ENCODE measurements around the gene CCKAR.

CCKAR gene

GRCh38 chr4:26490960-26491284 is 638 bp upstream of the CCKAR start:
- DNase-seq (ENCODE audit: low spot score), result no peak

DNA sequence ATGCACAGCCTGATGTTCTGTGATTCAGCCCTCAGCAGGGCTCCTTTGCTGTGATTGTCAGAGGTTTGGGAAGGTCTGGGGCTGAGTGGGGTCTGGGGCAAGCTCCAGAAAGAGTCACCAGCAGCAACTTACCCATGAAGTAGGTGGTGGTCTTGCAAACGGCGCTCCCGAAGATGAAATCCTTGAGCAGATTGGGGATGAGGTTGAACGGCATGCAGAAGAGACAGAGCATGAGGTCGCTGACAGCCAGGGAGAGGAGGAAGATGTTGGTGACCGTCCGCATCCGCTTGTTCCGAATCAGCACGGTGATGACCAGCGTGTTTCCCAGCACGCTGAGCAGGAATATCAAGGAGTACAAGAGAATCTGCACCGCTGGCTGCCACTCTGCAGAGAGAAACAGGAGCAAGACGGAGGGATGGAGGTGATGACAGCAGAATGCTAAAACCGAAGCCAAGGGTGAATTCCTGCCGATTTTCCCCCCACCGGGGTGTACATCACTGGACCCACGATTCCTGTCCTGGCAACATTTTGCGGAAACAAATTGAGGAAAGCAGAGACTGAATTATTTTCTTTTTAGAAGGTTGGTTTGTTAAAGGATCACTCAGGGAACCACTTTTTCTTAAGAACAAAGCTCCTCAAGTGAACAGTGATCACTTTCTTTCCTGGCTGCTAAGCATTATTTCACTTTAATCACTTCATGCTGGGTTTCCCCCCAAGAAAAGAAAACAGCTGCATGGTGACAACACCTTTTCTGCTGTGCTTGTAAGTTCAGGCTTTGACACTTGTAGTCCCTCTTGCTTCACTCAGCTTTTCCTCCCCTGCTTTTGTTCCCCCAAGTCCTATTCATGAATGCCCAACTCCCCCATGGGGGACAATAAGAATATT is 941 bp downstream of the CCKAR start:
- no peak for DNase-seq (ENCODE audit: low spot score)

- DNase-seq (ENCODE audit: low spot score), result no peak
Measured at GRCh38 chr4:26485684-26486083, 4.6 kb downstream of the CCKAR start.

DNA sequence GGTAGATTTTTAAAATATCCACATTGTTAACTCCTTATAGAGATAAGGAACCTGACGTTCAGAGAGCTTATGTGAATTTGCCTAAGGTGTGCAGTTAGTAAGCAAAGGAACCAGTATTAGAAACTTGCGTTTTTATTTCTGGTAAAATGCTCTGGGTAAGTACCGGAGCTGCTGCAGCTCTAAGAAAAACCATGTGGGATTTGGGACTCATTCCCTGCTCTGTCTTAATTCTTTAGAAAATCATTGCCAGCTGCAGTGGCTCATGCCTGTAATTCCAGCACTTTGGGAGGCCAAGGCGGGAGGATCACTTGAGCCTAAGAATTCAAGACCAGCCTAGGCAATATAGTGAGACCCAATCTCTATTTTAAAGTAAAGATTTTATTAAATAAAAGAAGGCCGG is 5.8 kb downstream of the CCKAR start:
- DNase-seq (ENCODE audit: low spot score), result no peak

DNA sequence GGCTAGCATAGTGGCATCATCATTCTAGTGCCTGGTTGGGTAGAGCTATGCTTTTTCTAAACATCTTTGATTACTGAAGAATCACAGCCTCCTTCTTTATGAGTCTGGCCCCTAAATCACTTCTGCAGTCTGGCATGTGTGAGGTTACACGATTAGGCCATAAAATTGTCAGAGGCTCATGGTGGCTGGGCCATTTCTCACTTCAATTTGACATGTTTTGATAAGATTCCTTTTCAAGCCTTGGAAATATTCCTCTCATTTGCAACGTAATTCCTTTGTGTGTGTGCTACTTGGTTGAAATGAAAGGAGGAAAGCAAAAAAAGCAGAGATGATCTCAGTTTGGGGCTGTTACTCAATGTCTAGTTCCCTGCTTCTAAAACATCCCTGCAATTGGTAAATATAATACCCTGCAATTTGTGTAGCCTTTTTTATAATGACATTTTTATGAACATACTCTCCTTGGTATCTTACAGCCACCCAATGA is 6.2 kb downstream of the CCKAR start:
- no peak for DNase-seq (ENCODE audit: low spot score)

DNA sequence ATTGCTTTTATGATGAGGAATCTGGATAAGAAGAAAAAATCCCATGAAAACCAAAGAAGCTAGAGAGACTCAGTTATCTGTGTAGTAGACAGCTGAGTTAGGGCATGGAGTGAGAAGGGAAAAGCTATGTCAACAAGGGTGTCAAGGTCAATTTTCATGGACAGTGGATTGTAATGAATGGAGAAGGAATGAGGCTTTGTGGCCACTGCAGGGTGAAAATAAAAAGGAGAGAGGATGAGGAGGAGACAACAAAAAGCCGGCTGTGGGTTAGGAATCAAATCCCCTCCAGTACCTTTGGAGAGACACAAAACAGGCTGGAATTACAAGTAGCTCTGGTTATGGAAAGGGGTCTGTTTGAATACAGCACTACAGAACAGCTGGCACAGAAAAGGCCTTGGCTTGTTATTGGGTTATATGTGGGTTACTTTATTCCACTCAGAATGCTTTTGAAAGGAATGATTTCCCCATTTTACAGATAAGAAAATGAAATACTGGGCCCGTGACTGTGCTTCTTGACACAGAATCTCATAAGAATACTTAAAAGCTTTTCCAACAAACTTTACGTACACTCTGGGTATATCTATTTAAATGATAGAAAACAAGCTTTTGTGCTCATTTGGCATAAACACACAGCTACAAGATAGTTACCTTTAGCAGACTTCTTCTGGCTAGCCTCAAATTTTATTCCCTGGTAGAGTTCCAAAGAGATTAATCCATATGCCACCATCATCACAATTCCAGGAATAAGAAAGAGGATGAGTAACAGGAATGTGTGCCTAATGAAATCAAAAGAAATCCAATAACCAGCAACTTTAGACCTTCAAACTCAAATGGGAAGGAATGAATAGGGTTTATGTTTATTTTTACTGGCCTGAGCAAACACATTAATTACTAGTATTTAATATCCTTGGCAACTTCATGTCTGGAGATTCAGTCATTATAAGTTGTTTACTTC is 7.5 kb downstream of the CCKAR start:
- no peak for DNase-seq (ENCODE audit: low spot score)

GRCh38 chr4:26478330-26478729 is 12.0 kb downstream of the CCKAR start:
- no peak for DNase-seq (ENCODE audit: low spot score)

DNA sequence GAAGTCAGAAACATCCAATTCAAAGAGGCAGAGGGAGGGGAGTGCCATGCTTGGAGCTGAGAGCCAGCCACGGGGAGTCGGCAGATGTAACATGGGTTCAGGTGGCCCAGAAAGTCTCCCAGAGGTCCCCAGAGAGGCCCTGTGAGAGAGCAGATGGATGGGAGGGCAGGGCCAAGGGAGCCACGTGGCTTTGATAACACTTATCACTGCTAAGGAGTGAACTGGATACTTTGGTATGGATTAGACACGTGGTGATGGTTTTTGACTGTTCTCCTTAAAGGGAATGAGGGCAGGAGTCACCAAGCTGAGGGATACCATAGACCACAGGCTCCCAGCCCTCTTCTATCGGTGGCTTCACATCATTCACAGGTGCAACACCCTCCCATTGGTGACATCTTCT is 13.7 kb downstream of the CCKAR start:
- no peak for DNase-seq (ENCODE audit: low spot score)

- no peak for DNase-seq (ENCODE audit: low spot score)
Measured at GRCh38 chr4:26475716-26476115, 14.6 kb downstream of the CCKAR start.

GRCh38 chr4:26474551-26474950 is 15.7 kb downstream of the CCKAR start:
- no peak for DNase-seq (ENCODE audit: low spot score)

- no peak for DNase-seq (ENCODE audit: low spot score)
Measured at GRCh38 chr4:26473893-26474292, 16.4 kb downstream of the CCKAR start.

GRCh38 chr4:26471890-26472289 is 18.4 kb downstream of the CCKAR start:
- no peak for DNase-seq (ENCODE audit: low spot score)

GRCh38 chr4:26468977-26469376 is 21.3 kb downstream of the CCKAR start:
- no peak for DNase-seq (ENCODE audit: low spot score)

DNA sequence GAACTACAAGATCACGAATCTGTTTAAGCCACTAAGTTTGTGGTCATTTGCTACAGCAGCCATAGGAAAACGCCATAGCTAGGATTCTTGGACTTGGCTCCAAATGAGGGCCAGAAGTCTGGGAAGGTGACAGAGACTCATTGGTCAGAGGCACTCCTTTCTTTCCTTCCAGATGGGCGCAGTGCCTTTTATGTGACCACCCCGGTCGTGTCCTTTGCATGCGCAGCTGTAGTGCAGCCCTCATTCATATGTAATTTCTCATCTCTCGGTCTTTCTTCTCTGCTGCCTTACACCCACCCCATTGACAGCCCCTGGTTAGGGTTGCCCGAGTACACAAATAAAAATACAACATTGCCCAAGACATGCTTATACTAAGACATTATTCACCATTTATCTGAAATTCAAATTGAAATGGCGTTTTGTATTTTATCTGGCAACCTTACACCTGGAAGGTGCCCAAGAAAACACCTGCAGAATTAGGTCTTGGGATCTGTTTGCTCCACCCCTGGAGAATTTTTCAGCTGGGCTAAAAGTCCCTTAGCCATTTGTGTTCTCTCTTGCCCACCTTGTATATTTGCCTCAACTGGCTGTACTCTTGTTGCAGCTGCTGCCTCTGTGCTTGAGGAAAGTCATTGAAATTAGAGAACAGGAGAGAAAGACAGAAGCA is 21.9 kb downstream of the CCKAR start:
- DNase-seq (ENCODE audit: low spot score), result no peak

DNA sequence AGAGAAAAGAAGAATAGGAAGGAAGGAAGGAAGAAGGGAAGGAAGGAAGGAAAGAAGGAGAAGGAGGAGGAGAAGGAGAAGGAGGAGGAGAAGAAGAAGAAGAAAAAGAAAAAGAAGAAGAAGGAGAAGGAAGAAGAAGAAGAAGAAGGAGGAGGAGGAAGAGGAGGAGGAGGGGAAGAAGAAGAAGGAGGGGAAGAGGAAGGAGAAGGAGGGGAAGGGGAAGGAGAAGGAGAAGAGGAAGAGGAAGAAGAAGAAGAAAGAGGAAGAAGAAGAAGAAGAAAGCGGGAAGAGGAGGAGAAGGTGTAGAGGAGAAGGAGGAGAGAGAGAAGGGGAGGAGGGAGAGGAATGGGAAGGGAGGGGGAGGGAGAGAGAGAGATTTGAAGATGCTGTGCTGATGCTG is 22.6 kb downstream of the CCKAR start:
- no peak for DNase-seq (ENCODE audit: low spot score)

GRCh38 chr4:26466578-26467270 is 23.6 kb downstream of the CCKAR start:
- no peak for DNase-seq (ENCODE audit: low spot score)

GRCh38 chr4:26464420-26465095 is 25.7 kb downstream of the CCKAR start:
- DNase-seq (ENCODE audit: low spot score), result no peak

GRCh38 chr4:26463386-26463785 is 26.9 kb downstream of the CCKAR start:
- DNase-seq (ENCODE audit: low spot score), result no peak

- no peak for DNase-seq (ENCODE audit: low spot score)
Measured at GRCh38 chr4:26462874-26463273, 27.4 kb downstream of the CCKAR start.

DNA sequence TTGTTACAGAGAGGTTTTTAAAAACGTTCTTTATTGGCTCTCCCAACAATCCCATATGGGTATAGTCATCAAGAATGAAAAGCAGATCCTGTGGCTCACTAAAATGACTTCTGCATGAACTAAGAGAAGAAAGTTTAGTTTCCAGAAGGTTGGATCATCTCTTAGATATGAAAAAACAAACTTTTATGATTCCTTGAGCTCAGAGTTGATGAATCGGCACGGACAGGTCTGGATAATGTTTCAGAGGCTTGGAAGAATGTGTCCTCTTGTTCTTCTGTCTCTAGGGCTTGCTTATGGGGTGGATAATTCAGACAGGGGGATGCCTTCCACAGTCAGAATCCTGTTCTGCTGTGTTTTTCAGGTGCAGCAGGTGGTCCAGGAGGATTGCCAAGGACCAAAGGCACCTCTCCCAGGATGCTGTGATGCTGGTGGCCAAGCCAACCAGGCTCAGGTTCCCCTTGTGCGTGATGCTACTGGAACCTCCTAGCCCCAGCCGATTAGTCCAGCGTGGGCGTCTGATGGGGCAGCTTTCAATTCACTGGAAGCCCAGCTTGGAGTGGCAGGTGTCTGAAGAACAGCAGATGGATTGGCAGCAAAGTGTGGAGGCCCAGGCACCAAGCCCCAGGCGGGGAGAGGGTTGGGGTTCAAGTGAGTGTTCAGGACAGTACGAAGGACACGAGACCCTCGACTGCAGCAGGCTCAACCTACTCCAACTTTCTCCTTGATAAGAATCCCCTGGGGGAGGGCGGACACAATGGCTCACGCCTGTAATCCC is 30.3 kb downstream of the CCKAR start:
- no peak for DNase-seq (ENCODE audit: low spot score)
